K562 (cell line): Measurements from ENCODE around the gene UBE2E1. TPM values are rescaled to one million over a fixed set of nuclear protein-coding genes. Genes with fewer than 3 reads are reported as not detected.

Experiments
- ATAC-seq: fragments of 200-7000 bp; cut with Tn5 transposase; 3 replicates; pipeline ENCODE4 v1.9.1; 2020; ENCODE audit warnings: moderate library complexity
- BruUV-seq: library from RNA; stranded (reverse); fragments of 400-500 nt; replicated peaks from 2 replicates; lab custom pipeline; 2021; lab: Mats Ljungman, UMichigan
- CTCF ChIA-PET: fragments of 300-600 bp; formaldehyde crosslinking; extraction: SDS; loops from one replicate; lab custom pipeline; 2021; ENCODE audit warnings: low intra/inter-chr PET ratio; lab: Yijun Ruan, JAX
- POLR2A ChIA-PET: fragments of 300-600, 350-650 bp; sonication (Branson Sonifier 250); formaldehyde crosslinking; extraction: SDS; loops from one replicate; lab custom pipeline; 2021; ENCODE audit warnings: antibody characterized with exemption, inconsistent platforms; lab: Yijun Ruan, JAX
- DNase-seq, 4 experiments: peaks; one replicate each; pipeline versions ENCODE4 v3.0.0 to v3.0.0-alpha.2; 2011 to 2018; ENCODE audit warnings: low spot score in 3 of 4, mixed read lengths in 3 of 4; ENCODE audit errors: extremely low read depth in 1 of 4
- FAIRE-seq: peaks from 2 replicates; lab custom pipeline; 2011; peaks lifted over from hg19 to GRCh38; lab: Jason Lieb, UNC
- H2AFZ ChIP-seq: 2 replicates; pipeline ENCODE4 v1.6.0; 2011; ENCODE audit warnings: low read depth, low read length, control low read depth, inconsistent platforms
- H3K27ac ChIP-seq: fragments of 200-600 bp; 3 replicates; pipeline ENCODE4 v1.8.0; 2011; ENCODE audit warnings: low read depth, mild to moderate bottlenecking, control low read depth, inconsistent platforms, low read length, moderate library complexity, mixed read lengths; ENCODE audit errors: extremely low read depth
- H3K27me3 ChIP-seq, 2 experiments: fragments of 300-600 bp in 1 of 2; 2 replicates in 1 of 2; 3 replicates in 1 of 2; pipeline versions ENCODE4 v1.6.0 to v1.8.0; 2011; ENCODE audit warnings: inconsistent platforms in 2 of 2, low read length in 2 of 2, mild to moderate bottlenecking in 1 of 2, mixed read lengths in 1 of 2, moderate library complexity in 1 of 2; ENCODE audit not compliant: control insufficient read depth in 2 of 2, insufficient read depth in 2 of 2
- H3K36me3 ChIP-seq: fragments of 300-600 bp; 3 replicates; pipeline ENCODE4 v1.8.0; 2011; ENCODE audit warnings: mild to moderate bottlenecking, low read length, inconsistent platforms; ENCODE audit not compliant: control insufficient read depth, insufficient read depth
- H3K4me1 ChIP-seq, 2 experiments: fragments of 200-600 bp in 1 of 2; replicated peaks in 1 of 2; 2 replicates in 1 of 2; 3 replicates in 1 of 2; pipeline versions ENCODE4 v1.5.1 to v1.8.0; 2011; ENCODE audit warnings: inconsistent platforms in 2 of 2, low read length in 2 of 2, mild to moderate bottlenecking in 1 of 2, mixed read lengths in 1 of 2, moderate library complexity in 1 of 2; ENCODE audit not compliant: control insufficient read depth in 2 of 2, insufficient read depth in 2 of 2
- H3K4me2 ChIP-seq: 2 replicates; pipeline ENCODE4 v1.6.1; 2011; ENCODE audit warnings: low read length, control low read depth, inconsistent platforms, mixed read lengths; ENCODE audit not compliant: insufficient read depth
- H3K4me3 ChIP-seq: fragments of 200-600 bp; sonication (generic), shearing (Covaris generic); 2 replicates; pipeline ENCODE4 v1.5.1; 2016; ENCODE audit warnings: control low read depth, inconsistent platforms
- H3K79me2 ChIP-seq: fragments of 200-600 bp; 3 replicates; pipeline ENCODE4 v1.8.0; 2011; ENCODE audit warnings: low read length, inconsistent platforms; ENCODE audit not compliant: control insufficient read depth, insufficient read depth
- H3K9ac ChIP-seq, 2 experiments: 2 replicates each; pipeline versions ENCODE4 v1.6.0 to v1.6.1; 2011; ENCODE audit warnings: low read depth in 2 of 2, low read length in 2 of 2, control low read depth in 1 of 2, inconsistent platforms in 1 of 2, mild to moderate bottlenecking in 1 of 2, mixed read lengths in 1 of 2; ENCODE audit not compliant: insufficient read depth in 1 of 2
- H3K9me1 ChIP-seq: one replicate; pipeline ENCODE4 v1.6.0; 2011; ENCODE audit warnings: inconsistent platforms, mild to moderate bottlenecking, low read length, moderate library complexity; ENCODE audit not compliant: control insufficient read depth, insufficient read depth
- H3K9me3 ChIP-seq: replicated peaks from 2 replicates; pipeline ENCODE4 v1.5.1; 2011; ENCODE audit warnings: low read depth, low read length, inconsistent platforms; ENCODE audit not compliant: control insufficient read depth, insufficient read depth
- H4K20me1 ChIP-seq: replicated peaks from 2 replicates; pipeline ENCODE4 v1.6.1; 2011; ENCODE audit warnings: low read length, inconsistent platforms, mixed read lengths; ENCODE audit not compliant: control insufficient read depth, insufficient read depth
- AFF1 ChIP-seq, 2 experiments: fragments of 450-650 bp; IDR thresholded peaks; 2 replicates each; pipeline ENCODE4 v1.6.1; 2018; ENCODE audit warnings: mild to moderate bottlenecking in 2 of 2, low read depth in 1 of 2; ENCODE audit not compliant: partially characterized antibody in 2 of 2
- BDP1 ChIP-seq: IDR thresholded peaks from 3 replicates; pipeline ENCODE4 v1.6.1; 2011; ENCODE audit not compliant: insufficient read length, insufficient read depth
- BRD4 ChIP-seq: fragments of 200-600 bp; sonication (generic); IDR thresholded peaks from 2 replicates; pipeline ENCODE4 v1.6.1; 2017; ENCODE audit warnings: inconsistent platforms
- CTCFL ChIP-seq: IDR thresholded peaks from 2 replicates; pipeline ENCODE4 v1.6.1; 2011; ENCODE audit warnings: borderline replicate concordance, low read depth, mild to moderate bottlenecking, moderate library complexity, low read length; ENCODE audit not compliant: insufficient read depth, poor library complexity, severe bottlenecking
- ESRRB ChIP-seq: fragments of 250-450 bp; sonication (Bioruptor Pico); IDR thresholded peaks from 2 replicates; pipeline ENCODE4 v1.5.0; 2020; ENCODE audit warnings: mild to moderate bottlenecking, moderate library complexity, borderline replicate concordance
- HMGN3 ChIP-seq: IDR thresholded peaks from 2 replicates; pipeline ENCODE4 v1.6.1; 2011; ENCODE audit warnings: borderline replicate concordance, low read depth, mild to moderate bottlenecking, mixed read lengths, low read length; ENCODE audit not compliant: insufficient read length; ENCODE audit errors: extremely low read depth
- MED1 ChIP-seq: sonication (generic); formaldehyde crosslinking; IDR thresholded peaks from 2 replicates; pipeline ENCODE4 v1.8.1; 2023; ENCODE audit warnings: missing genetic modification reagents, borderline replicate concordance
- SUPT5H ChIP-seq: fragments of 450-650 bp; IDR thresholded peaks from 2 replicates; pipeline ENCODE4 v1.6.1; 2016
- TRIM25 ChIP-seq: fragments of 450-650 bp; IDR thresholded peaks from 2 replicates; pipeline ENCODE4 v1.7.0; 2016; ENCODE audit warnings: borderline replicate concordance
- ZFP1 ChIP-seq: fragments of 450-650 bp; formaldehyde crosslinking; IDR thresholded peaks from 2 replicates; pipeline ENCODE4 v1.4.0; 2020; ENCODE audit warnings: mild to moderate bottlenecking, mixed read lengths
- ZNF384 ChIP-seq: IDR thresholded peaks from 2 replicates; pipeline ENCODE4 v1.6.1; 2012; ENCODE audit warnings: low read depth, low read length, improper control_type of control experiment
- WGBS: fragments of 100-300 bp; shearing (Covaris generic); methylation state at CpG from one replicate; pipeline ENCODE4 v1.1.6; 2016; ENCODE audit warnings: low coverage, mixed read lengths; ENCODE audit not compliant: insufficient coverage; ENCODE audit errors: missing lambda C conversion rate; 5-methylcytosine and 5-hydroxymethylcytosine counted together
- in situ Hi-C: fragments of 300-500 bp; cut with MboI; formaldehyde crosslinking; loops from 4 replicates; pipeline ENCODE4 v1.15.0; 2018; ENCODE audit warnings: inconsistent platforms, mixed read lengths
- intact Hi-C: fragments of 100-400 bp; cut with micrococcal nuclease; formaldehyde crosslinking; loops from 2 replicates; pipeline ENCODE4 v1.14.2; 2022
- polyA plus RNA-seq, 8 experiments: library from polyadenylated mRNA; depleted of rRNA in 4 of 8; stranded (reverse) in 5 of 8; unstranded in 3 of 8; fragments of >200 nt; fragmentation: Nextera tagmentation in 2 of 8; fragmentation: Illumina TruSeq in 1 of 8; extraction: Ambion mirVana in 2 of 8; extraction: Trizol in 1 of 8; gene quantifications; 2 replicates each; pipeline versions ENCODE4 v1.2.1 to v1.2.3, GENCODE V29; 2011 to 2014; ENCODE audit warnings: inconsistent platforms in 1 of 8, missing spikeins in 1 of 8
- total RNA-seq, 7 experiments: library from RNA; depleted of rRNA in 6 of 7; stranded (reverse); fragments of >200 nt in 6 of 7; fragmentation: Illumina TruSeq in 2 of 7; extraction: Trizol in 2 of 7; gene quantifications; 2 replicates each; pipeline versions ENCODE4 v1.2.1 to v1.2.3, GENCODE V29; 2011 to 2021; ENCODE audit warnings: low replicate concordance in 1 of 7

The UBE2E1 gene
- total and polyA plus RNA-seq, 9 of the 15 experiments (the other 6 are each of a cell fraction or from before 2014, with no cell fraction given), result 54.4 to 294 (median 165) TPM

DNA sequence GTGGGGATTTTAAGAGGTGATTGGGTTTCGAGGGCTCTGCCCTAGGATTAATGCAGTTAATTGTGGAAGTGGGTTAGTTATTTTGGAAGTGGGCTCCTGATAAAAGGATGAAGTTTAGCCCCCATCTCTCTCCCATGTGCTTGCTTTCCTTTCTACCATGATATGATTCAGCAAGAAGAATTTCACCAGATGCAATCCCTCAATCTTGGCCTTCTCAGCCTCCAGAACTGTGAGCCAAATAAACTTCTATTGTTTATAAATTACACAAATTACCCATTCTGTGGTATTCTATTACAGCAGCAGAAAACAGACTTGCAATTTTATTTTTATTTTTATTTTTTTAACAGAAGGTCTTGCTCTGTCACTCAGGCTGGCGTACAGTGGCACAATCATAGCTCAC lies 27.3 kb upstream of the UBE2E1 start (continued):
- TF ChIP-seq CTCFL, result no peak

- WGBS, result 4% methylated on average over 3 of the region's 3 CpGs
- FAIRE-seq (no peak), DNase-seq (no peak), ATAC-seq (no peak)
- no peaks in the 10 kb centered on the region for H3K79me2 ChIP-seq
- no peak overlapping the region for H3K4me3 ChIP-seq
- H3K27ac ChIP-seq, result no peak overlapping the region
- H3K9ac ChIP-seq, result no peak overlapping the region
- H3K9me3 ChIP-seq, result no peaks in the 10 kb centered on the region
- H3K4me1 ChIP-seq, result no peaks in the 10 kb centered on the region
- intact Hi-C loops (no loop called here), in situ Hi-C loops (no loop called here)
- no TSS peak for BruUV-seq
- no peaks in the 10 kb centered on the region for H3K9me1 ChIP-seq
- peaks cover 10 to 44% of the 10 kb centered on the region in 2 experiments; a peak in 4 of 5 replicates for H3K27me3 ChIP-seq
- H3K36me3 ChIP-seq, result no peaks in the 10 kb centered on the region
- no peak overlapping the region for H3K4me2 ChIP-seq
- CTCF ChIA-PET, result no interaction called here
- POLR2A ChIA-PET, result no interaction called here
- H4K20me1 ChIP-seq, result no peaks in the 10 kb centered on the region
- H2AFZ ChIP-seq, result no peak overlapping the region
- no peak for TF ChIP-seq SUPT5H
- no peak for TF ChIP-seq HMGN3
- TF ChIP-seq BRD4, result no peak
- no peak for TF ChIP-seq ZFP1 (CRISPR knock-in tag)
- TF ChIP-seq TRIM25, result no peak
- TF ChIP-seq ZNF384, result no peak
- TF ChIP-seq BDP1, result no peak
- no peak for TF ChIP-seq MED1
- TF ChIP-seq ESRRB (CRISPR knock-in tag), result no peak
- TF ChIP-seq AFF1 (IDR thresholded peaks at IDR 0.05; ENCODE audit: low read depth in 1 of 2, partially characterized antibody in 2 of 2), result no peak
Measured at GRCh38 chr3:23779841-23780240, 25.9 kb upstream of the UBE2E1 start.
